22Rv1 (cell line): ENCODE data around the gene CBY3.

Source experiments
- CTCF ChIP-seq: fragments of 450-650 bp; IDR thresholded peaks from 2 replicates; pipeline ENCODE4 v1.5.1; 2017; ENCODE audit warnings: mild to moderate bottlenecking
- ZFX ChIP-seq: fragments of 450-650 bp; IDR thresholded peaks from 2 replicates; pipeline ENCODE4 v1.6.1; 2017; ENCODE audit warnings: antibody characterized with exemption, borderline replicate concordance

- TF ChIP-seq CTCF (no peak), ZFX (no peak)
Measured at GRCh38 chr5:179730356-179730755, 49.5 kb upstream of the CBY3 start.
